Naive B cell (primary cell): ENCODE measurements around the gene GPM6B. TPM values are rescaled to one million over a fixed set of nuclear protein-coding genes. Genes with fewer than 3 reads are reported as not detected.

Experiments used
- ATAC-seq, 2 donors: fragments of 150-1000 bp; cut with Tn5 transposase; 2 replicates each; pipeline ENCODE4 v1.10.0; 2021; ENCODE audit warnings: low read depth in 2 of 2, mild to moderate bottlenecking in 2 of 2, moderate library complexity in 2 of 2
- DNase-seq: peaks from one replicate; pipeline ENCODE4 v3.0.0; 2022
- H3K27ac Mint-ChIP-seq, 6 donors: one replicate each; pipeline ENCODE4 v1.8.0; 2020 to 2022; ENCODE audit warnings: mild to moderate bottlenecking in 6 of 6, mixed read lengths in 6 of 6, moderate library complexity in 5 of 6, inconsistent platforms in 2 of 6
- H3K27me3 Mint-ChIP-seq, 3 donors: one replicate each; pipeline ENCODE4 v1.8.0; 2021 to 2022; ENCODE audit warnings: mixed read lengths in 3 of 3, mild to moderate bottlenecking in 1 of 3
- H3K36me3 Mint-ChIP-seq, 2 donors: one replicate each; pipeline ENCODE4 v1.8.0; 2020 to 2022; ENCODE audit warnings: mixed read lengths in 2 of 2, inconsistent platforms in 1 of 2, mild to moderate bottlenecking in 1 of 2
- H3K4me1 Mint-ChIP-seq, 3 donors: one replicate each; pipeline ENCODE4 v1.8.0; 2020 to 2022; ENCODE audit warnings: mixed read lengths in 3 of 3, inconsistent platforms in 1 of 3, mild to moderate bottlenecking in 1 of 3, moderate library complexity in 1 of 3
- H3K4me3 Mint-ChIP-seq, 8 donors: one replicate each; pipeline ENCODE4 v1.8.0; 2020 to 2022; ENCODE audit warnings: mild to moderate bottlenecking in 8 of 8, mixed read lengths in 8 of 8, moderate library complexity in 8 of 8, inconsistent platforms in 2 of 8
- H3K9me3 Mint-ChIP-seq, 7 donors: one replicate each; pipeline ENCODE4 v1.8.0; 2020 to 2022; ENCODE audit warnings: mixed read lengths in 7 of 7, mild to moderate bottlenecking in 5 of 7, inconsistent platforms in 2 of 7, moderate library complexity in 1 of 7
- polyA plus RNA-seq, 6 donors: library from polyadenylated mRNA; unstranded; fragments of 300-500 nt; fragmentation: Illumina TruSeq; gene quantifications; one replicate each; pipeline ENCODE4 v1.2.3, GENCODE V29; 2021; ENCODE audit warnings: low read depth in 6 of 6

Gene GPM6B, protein sequence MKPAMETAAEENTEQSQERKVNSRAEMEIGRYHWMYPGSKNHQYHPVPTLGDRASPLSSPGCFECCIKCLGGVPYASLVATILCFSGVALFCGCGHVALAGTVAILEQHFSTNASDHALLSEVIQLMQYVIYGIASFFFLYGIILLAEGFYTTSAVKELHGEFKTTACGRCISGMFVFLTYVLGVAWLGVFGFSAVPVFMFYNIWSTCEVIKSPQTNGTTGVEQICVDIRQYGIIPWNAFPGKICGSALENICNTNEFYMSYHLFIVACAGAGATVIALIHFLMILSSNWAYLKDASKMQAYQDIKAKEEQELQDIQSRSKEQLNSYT
- under 1 TPM; 0.30 to 0.94 (median 0.78) TPM for polyA plus RNA-seq

DNA sequence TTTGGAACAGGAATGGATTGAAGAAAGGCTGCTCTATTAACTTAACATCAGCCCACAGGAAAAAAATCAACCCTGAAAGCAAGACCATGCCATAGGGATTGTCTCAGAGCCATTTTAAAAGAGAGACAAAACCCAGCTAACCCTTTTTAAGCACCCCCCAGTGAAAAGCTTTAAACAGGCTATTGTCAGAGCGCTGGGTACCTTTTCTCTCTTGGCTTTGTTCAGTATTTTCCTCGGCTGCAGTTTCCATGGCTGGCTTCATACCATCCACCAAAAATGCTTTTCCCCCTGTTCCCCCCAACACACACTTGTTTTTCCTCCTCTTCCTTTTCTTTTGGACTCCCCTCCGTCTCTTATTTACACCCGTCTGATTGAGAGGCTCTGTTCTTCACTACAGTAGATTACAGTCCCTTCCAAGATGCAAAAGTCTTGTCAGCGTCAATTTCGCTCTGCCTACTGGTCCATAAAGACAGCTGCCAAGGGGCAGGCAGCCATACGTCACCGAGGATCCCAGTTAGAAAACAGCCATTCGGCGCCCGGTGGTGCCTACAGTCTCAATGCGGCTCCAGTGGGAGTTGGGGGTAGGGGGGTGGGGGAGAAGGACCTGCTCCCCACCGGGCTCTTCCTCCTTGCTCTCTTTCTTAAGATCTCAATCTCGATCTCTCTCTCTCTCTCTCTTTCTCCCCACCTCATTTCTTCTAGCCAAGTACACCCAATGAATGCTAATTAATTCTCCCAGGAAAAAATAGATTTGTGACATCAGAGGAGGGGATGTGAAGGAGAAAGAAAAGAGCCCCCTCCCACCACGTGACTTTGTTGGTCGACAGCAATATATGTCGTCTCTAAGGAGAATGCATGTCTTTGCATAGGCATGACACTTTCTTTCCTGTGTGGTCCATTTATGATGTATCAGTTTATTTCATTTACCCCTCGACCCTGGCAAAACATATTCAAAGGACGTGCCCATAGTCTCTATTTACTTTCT, at the start of gene GPM6B:
GPM6B (minus strand) TSS at position 451 of the 985 bp plus-strand sequence; CDS start at position 262, 189 bp downstream.
- DNase-seq (no peak), ATAC-seq (no peak)
- Mint-ChIP-seq H3K36me3 (peaks cover 0 to 4% of the 10 kb centered on the region in 2 donors), H3K27ac (peak within 1 kb of the TSS in 1 of 6 donors; percentile 88), H3K4me1 (no peaks in the 10 kb centered on the region), H3K27me3 (peaks cover 7 to 66% (median 9%) of the 10 kb centered on the region in 3 donors), H3K9me3 (peaks cover 0 to 4% (median 0%) of the 10 kb centered on the region in 7 donors), H3K4me3 (no peak within 1 kb of the TSS)

DNA sequence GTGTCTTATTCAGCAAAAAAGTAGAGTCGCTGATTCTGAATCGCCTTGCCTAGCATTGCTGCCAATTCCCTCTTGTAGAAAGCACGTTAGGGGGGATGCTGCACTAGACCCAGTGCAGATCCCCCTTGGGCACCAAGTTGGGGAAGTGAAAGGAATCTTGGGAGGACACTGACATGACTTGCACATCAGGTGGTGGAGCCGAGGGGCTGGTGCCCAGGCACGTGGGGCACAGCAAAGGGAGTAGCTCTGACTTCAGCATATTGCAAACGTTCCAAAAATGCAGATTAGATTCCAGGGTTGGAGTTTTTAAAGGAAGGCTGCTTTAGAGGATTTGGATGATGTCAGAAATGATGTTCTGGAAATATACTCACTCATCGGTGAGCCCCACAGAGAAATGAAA, 47.4 kb upstream of the GPM6B start:
- peaks cover 0 to 4% (median 0%) of the 10 kb centered on the region in 7 donors for H3K9me3 Mint-ChIP-seq
- H3K4me1 Mint-ChIP-seq, result peaks cover 0 to 4% (median 0%) of the 10 kb centered on the region in 3 donors
- no peak overlapping the region for H3K27ac Mint-ChIP-seq
- peaks cover 0 to 77% (median 4%) of the 10 kb centered on the region in 3 donors for H3K27me3 Mint-ChIP-seq
- ATAC-seq (no peak), DNase-seq (no peak)
- no peaks in the 10 kb centered on the region for H3K36me3 Mint-ChIP-seq
- H3K4me3 Mint-ChIP-seq, result peak overlapping the region in 1 of 8 donors; percentile 36

DNA sequence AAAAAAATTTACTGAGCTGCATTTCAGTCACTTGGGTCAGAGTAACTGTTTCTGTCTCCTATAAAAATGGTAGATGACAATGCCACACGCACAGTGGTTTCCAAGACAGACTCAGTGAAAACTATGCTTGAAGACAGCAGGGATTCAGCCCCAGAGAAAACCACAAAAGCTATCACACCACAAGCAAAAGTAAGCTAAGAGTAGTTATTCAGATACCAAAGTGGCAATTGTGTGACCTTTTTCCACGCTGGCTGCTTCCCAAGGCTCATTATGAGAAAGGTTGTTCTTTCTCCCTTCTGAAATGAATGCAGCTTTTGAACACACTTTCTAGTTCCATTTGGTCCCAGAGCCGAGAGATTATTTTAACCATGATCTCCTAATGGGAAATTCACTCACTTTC, 46.4 kb upstream of the GPM6B start:
- Mint-ChIP-seq H3K36me3 (no peaks in the 10 kb centered on the region), H3K27ac (no peak overlapping the region), H3K4me3 (no peak overlapping the region), H3K27me3 (peaks cover 0 to 74% (median 4%) of the 10 kb centered on the region in 3 donors), H3K4me1 (peaks cover 0 to 4% (median 0%) of the 10 kb centered on the region in 3 donors), H3K9me3 (peaks cover 0 to 4% (median 0%) of the 10 kb centered on the region in 7 donors)
- ATAC-seq (no peak), DNase-seq (no peak)

DNA sequence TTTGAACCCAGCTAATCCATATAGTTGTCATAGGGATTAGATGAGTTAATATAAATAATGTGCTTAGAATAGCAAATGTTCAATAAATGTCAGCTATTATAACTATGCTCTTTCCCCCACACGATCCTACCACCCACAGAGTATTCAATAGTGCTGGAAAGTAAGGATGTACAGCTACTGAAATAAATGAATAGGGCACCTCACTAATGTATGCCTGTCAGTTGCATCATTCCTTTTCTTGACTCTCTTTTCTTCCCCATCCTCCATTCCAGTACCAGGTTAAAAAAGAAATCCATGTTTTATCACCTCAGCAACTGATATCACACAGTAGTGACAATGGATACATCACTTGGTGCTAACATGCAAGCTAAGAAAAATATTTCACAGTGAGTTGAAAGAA, 42.8 kb upstream of the GPM6B start:
- DNase-seq (no peak), ATAC-seq (no peak)
- Mint-ChIP-seq H3K36me3 (no peaks in the 10 kb centered on the region), H3K27me3 (peaks cover 0 to 70% (median 0%) of the 10 kb centered on the region in 3 donors), H3K4me3 (no peak overlapping the region), H3K27ac (no peak overlapping the region), H3K9me3 (peaks cover 0 to 4% (median 0%) of the 10 kb centered on the region in 7 donors), H3K4me1 (no peaks in the 10 kb centered on the region)

DNA sequence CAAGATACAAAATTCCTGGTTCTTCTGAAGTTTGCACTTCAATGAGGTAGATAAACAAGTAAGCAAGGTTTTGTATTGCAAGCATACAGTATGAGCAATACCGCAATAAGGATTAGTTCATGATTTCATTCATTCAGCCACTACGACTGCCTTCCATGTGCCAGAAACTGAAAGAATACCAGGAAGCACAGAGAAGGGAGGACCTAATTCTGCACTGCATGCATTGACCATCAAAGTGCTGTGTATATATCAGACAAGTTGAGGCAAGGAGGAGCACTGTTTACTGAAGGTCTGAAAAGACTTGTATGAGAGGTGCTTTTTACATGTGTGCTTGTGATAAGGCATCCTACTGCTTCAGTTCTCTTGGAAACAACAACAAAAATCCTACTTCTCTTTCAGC, 40.9 kb upstream of the GPM6B start:
- DNase-seq, result no peak
- Mint-ChIP-seq H3K4me3 (no peak overlapping the region), H3K36me3 (no peaks in the 10 kb centered on the region), H3K9me3 (peaks cover 0 to 4% (median 0%) of the 10 kb centered on the region in 7 donors), H3K4me1 (no peaks in the 10 kb centered on the region), H3K27me3 (peaks cover 0 to 56% (median 0%) of the 10 kb centered on the region in 3 donors), H3K27ac (no peak overlapping the region)
- no peak for ATAC-seq

DNA sequence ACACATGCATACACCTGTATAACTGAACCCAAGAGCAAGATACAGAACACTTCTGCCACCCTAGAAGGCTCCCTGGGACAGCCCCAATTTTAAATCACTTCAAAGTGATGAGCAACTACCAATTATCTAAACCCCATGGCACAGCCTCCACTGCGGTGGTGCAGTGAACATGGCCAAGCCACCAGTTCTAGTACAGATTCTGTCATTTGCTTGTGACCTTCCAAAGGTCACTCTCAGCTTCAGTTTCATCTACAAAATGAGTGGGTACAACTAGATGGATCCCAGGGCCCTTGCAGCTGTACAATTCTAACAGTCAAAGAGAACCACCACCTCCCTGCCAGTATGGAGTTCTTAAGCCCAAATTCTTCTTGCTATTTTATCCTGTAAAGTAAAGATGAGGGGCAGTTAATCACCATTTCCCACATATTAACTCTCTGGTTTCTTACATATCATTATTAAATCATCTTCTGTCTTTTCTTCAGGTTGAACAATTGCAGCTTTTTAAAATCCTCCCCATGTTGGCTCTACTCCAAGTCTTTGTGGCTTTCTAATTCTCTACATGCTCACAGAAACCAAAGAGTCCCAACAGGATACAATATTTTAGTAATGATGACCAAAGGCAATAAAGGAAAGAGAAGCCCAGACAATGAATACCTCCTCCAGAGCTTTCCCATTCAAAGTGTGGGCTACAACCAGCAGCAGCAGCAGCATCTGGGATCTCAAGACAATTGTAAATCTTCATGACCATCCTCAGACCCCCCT, 39.0 kb upstream of the GPM6B start:
- peaks cover 0 to 4% (median 0%) of the 10 kb centered on the region in 7 donors for H3K9me3 Mint-ChIP-seq
- peak overlapping the region in 1 of 6 donors; percentile 17 for H3K27ac Mint-ChIP-seq
- DNase-seq (no peak), ATAC-seq (no peak)
- peaks cover 0 to 4% (median 3%) of the 10 kb centered on the region in 3 donors for H3K4me1 Mint-ChIP-seq
- H3K36me3 Mint-ChIP-seq, result no peaks in the 10 kb centered on the region
- H3K4me3 Mint-ChIP-seq, result no peak overlapping the region
- H3K27me3 Mint-ChIP-seq, result peaks cover 0 to 44% (median 0%) of the 10 kb centered on the region in 3 donors

DNA sequence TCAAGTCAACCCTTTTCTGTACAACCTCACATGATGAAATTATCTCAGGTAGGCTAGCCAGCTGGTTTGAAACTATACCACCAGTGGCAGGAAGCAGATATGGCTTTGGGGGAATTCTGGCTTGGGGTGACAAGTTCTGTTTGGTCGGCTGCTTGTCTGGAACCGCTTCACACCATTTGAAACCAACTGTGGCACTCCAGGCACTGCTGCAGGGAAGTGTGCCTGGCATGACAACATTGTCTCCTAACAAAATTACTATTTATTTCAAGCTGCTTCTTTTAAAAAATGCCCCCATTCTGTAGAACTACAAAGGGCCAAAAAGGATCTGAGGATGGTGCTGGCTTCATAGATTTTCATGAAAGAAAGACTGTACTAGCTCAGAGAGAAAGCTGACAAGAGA, 37.1 kb upstream of the GPM6B start:
- ATAC-seq (no peak), DNase-seq (no peak)
- Mint-ChIP-seq H3K36me3 (no peaks in the 10 kb centered on the region), H3K9me3 (peaks cover 0 to 5% (median 0%) of the 10 kb centered on the region in 7 donors), H3K4me1 (peaks cover 0 to 4% (median 3%) of the 10 kb centered on the region in 3 donors), H3K27ac (no peak overlapping the region), H3K27me3 (peaks cover 0 to 31% (median 0%) of the 10 kb centered on the region in 3 donors), H3K4me3 (no peak overlapping the region)

DNA sequence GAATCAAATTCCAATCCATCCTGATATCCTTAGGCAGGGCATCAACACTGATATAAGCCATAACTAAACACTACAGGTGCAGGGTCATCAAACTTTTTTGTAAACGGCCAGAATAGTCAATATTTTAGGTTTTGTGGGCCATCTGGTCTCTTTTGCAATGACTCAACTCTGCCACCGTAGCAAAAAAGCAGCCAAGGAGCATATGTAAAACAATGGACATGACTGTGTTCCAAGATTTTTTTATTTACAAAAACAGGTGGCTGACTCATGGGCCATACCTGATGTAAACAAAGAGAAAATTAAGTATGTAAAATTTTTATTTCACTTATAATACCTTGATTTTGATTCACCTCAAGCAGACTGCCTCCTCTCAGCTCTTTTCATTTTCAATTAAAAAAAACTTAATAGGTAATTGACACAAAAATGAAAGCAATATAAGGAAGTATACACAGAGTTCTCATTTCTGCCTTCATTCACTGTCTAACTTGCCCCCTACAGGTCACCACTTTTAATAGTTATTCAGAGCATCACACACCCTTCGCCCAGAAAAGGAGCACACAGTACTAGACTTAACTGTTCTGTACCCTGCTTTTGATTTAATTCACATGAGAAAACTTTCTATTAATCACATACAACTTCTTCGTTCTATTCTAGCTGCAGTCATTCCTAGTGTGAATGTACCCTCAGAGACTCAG, 35.3 kb upstream of the GPM6B start:
- Mint-ChIP-seq H3K4me1 (peaks cover 0 to 4% (median 3%) of the 10 kb centered on the region in 3 donors), H3K4me3 (no peak overlapping the region), H3K27me3 (peaks cover 0 to 38% (median 0%) of the 10 kb centered on the region in 3 donors), H3K36me3 (no peaks in the 10 kb centered on the region), H3K9me3 (peaks cover 0 to 5% (median 0%) of the 10 kb centered on the region in 7 donors), H3K27ac (no peak overlapping the region)
- DNase-seq (peak; percentile 18), ATAC-seq (peak; percentile 76 to 81)

DNA sequence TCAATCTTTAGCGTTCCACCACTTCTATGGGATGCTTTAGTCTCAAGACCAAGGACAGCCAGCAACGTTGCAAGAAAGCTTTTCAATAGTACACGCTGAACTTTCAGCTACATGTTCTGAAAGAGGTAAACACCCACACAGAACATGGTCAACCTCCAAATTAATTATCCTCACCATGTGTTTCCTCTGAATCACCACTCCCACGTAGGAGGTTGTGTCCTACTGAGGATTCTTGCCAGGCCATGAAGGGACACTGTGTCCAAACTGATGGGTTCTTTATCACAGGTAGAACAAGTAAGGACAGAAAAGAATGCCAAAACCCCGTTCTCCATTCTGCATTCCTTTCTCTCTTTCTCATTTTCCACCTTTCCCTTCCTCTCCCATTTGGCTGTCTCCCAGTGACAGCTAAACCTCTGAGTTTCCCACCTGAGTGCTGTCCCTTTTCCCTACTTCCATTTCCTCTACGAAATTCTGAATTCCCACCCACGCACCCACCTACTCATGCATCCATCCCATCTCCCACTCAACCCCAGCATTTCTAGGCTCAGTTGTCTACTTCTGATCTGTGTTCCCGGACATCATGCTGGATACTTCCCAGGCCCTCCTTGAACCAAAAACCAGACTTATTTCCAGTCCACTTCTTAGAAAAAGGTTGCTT, 29.0 kb upstream of the GPM6B start:
- Mint-ChIP-seq H3K4me1 (no peaks in the 10 kb centered on the region), H3K27ac (no peak overlapping the region), H3K4me3 (no peak overlapping the region), H3K36me3 (no peaks in the 10 kb centered on the region), H3K9me3 (peaks cover 0 to 5% (median 0%) of the 10 kb centered on the region in 7 donors), H3K27me3 (peaks cover 0 to 36% (median 0%) of the 10 kb centered on the region in 3 donors)
- DNase-seq, result no peak
- ATAC-seq, result no peak

DNA sequence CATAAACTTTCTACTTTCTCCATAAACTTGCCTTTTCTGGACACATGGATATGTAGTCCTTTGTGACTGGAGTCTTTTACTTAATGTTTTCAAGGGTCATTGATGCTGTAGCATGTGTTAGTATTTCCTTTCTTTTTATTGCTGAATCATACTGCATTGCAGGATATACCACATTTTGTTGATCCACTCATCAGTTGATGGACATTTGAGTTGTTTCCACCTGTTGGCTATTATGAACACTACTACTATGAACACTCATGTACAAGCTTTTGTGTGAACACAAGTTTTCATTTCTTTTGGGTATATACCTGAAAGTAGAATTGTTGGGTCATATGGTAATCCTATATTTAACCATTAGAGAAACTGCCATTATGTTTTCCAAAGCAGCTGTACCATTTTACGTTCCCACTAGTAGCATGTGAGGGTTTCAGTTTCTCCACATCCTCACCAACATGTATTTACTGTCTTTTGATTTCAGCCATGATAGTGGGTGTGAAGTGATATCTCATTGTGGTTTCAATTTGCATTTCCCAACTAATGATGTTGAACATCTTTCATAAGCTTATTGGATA, 26.3 kb upstream of the GPM6B start:
- Mint-ChIP-seq H3K4me3 (no peak overlapping the region), H3K9me3 (peaks cover 0 to 3% (median 0%) of the 10 kb centered on the region in 7 donors), H3K4me1 (no peaks in the 10 kb centered on the region), H3K27ac (no peak overlapping the region), H3K36me3 (no peaks in the 10 kb centered on the region), H3K27me3 (peaks cover 0 to 49% (median 0%) of the 10 kb centered on the region in 3 donors)
- DNase-seq, result no peak
- no peak for ATAC-seq

DNA sequence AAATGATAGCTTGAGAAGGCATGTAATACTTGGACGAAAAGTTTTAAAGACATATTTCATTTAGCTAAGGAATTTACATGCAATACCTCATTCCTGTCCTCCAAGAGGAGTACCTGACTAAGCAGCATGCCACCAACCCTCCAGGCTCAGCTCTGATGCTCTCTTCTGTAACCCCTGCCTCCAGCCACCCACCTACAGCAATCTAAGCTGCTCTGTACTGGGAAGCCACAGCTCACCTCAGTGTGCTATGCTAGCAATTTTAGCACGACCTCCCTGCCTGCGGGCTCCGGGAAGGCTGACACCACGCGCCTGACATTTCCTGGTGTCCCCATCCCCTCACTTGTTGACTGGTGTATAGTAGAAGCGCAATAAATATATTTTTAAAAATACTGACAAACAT, 23.2 kb upstream of the GPM6B start:
- Mint-ChIP-seq H3K4me3 (no peak overlapping the region), H3K9me3 (no peaks in the 10 kb centered on the region), H3K27ac (no peak overlapping the region), H3K4me1 (no peaks in the 10 kb centered on the region), H3K27me3 (peaks cover 0 to 39% (median 0%) of the 10 kb centered on the region in 3 donors), H3K36me3 (no peaks in the 10 kb centered on the region)
- DNase-seq (no peak), ATAC-seq (no peak)

DNA sequence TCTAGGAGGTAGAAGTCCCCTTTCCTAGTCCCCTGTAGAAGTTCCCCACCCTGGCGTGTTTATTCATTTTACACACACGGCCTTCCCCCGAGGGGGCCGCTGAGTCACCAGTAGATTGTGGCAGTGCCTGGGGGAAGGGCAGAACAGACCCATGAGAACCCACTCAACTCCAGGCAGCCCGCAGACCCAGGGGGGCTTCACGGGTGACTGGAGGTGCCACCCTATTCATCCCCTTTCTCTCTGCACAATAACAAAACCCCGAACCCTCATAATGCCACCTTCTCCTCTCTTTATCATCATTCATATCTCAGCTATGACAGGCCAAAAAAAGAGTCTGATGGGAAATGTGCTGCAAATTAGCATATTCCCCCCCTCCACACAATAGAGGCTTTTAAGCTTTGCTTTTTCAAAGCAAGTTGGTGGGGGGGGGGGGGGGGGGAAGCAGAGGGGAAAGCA, 20.4 kb upstream of the GPM6B start:
- no peak for DNase-seq
- H3K27me3 Mint-ChIP-seq, result peaks cover 0 to 39% (median 0%) of the 10 kb centered on the region in 3 donors
- H3K4me1 Mint-ChIP-seq, result no peaks in the 10 kb centered on the region
- no peak for ATAC-seq
- H3K4me3 Mint-ChIP-seq, result no peak overlapping the region
- H3K36me3 Mint-ChIP-seq, result no peaks in the 10 kb centered on the region
- no peaks in the 10 kb centered on the region for H3K9me3 Mint-ChIP-seq
- H3K27ac Mint-ChIP-seq, result no peak overlapping the region
